CD4-positive, alpha-beta T cell treated with Interleukin-4 for 4 hours (primary cell): ENCODE measurements around the gene MSMO1.
"Not testable (repeated sequence)": the region's sequence is repeated elsewhere in the genome, so short reads cannot be mapped to it uniquely, and the experiment has no call there.

Experiments
- DNase-seq: peaks from one replicate; pipeline ENCODE4 v3.0.0-alpha.2; 2020

MSMO1 gene

GRCh38 chr4:165325732-165326512 lies 1.5 kb upstream of the MSMO1 start:
- peak; percentile 12 for DNase-seq

GRCh38 chr4:165326831-165327210 lies 648 bp upstream of the MSMO1 start:
- peak; percentile 24 for DNase-seq

GRCh38 chr4:165328101-165328425 lies 594 bp downstream of the MSMO1 start:
- DNase-seq = no peak

DNA sequence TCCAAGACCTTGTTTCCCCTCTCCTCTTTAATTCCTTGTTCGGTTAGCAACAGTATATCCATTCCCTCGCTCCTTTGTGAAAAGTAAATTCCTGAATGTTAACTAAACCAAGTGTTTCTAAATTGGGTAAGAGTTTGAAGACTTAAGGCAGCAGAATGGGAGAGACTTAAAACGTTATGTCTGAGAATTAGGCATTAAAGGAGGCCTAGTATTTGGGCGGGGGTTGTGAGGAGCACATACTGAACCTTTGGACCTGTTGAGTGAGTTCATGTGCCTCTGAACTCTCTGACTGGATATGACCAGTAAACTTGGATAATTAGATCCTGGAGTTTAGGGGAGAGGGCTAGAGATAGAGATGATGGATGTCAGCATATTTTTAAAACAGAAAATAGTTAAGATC lies 1.2 kb downstream of the MSMO1 start:
- no peak for DNase-seq

GRCh38 chr4:165330071-165330470 lies 2.6 kb downstream of the MSMO1 start:
- DNase-seq = no peak

GRCh38 chr4:165330666-165331065 lies 3.2 kb downstream of the MSMO1 start:
- no peak for DNase-seq

DNA sequence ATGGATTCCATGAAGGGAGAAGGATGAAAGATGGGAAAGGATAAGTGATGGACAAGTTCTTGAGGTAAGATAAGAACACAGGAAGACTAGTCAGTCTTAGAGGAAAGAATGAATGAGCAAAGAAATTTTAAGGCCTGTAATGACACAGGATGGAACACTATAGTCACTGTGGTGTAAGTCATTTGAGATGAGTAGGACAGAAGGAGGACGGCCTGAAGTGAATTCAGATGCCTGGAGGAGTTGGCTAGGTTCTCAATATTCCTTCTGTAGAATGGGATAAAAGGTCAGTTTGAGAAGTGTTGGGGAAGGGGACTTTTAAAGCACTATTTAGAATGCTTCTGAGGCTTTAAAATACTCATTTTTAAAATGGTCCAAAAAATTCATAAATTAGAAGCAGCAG lies 3.9 kb downstream of the MSMO1 start:
- no peak for DNase-seq

DNA sequence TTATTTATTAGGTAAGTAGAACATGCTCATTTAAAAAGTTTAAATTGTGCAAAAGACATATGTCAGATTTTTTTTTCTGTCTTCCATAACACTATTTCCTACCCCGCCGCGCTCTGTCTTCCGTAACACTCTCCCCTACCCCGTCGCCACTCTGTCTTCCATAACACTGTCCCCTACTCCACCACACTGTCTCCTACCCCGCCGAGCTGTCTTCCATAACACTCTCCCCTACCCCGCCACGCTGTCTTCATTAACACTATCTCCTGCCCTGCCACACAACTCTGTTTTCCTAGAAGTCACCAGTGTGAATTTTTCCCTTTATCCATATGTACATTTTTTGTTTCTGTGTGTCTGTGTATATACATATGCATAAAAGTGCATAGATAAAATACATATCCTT lies 4.4 kb downstream of the MSMO1 start:
- DNase-seq = no peak

- no peak for DNase-seq
These were observed 5.0 kb downstream of the MSMO1 start for GRCh38 chr4:165332502-165332901.

DNA sequence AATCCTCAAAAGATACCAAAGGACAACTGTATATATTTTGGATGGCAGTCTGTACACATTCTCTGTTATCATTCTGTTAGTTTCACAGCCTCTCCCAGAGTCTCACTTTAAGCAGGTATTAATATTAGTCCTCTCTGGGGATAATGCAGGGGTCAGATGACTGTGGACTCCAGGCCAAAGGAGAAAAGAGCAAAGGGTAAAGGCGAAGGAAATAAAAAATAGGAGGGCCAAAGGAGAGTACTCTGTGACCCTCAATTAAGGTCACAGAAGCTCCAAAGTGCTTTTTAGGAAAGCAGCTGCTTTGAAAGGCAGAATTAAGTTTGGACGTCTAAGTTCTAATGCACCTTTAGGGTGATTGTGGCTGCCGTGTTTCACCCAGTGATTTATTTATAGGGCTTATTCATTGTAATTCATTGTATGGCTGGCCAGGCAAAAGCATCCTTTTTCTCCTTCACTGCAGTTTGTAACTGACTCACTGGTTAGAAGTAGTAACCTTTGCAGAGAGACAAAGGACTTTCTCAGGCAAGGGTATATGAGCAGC lies 7.8 kb downstream of the MSMO1 start:
- no peak for DNase-seq

DNA sequence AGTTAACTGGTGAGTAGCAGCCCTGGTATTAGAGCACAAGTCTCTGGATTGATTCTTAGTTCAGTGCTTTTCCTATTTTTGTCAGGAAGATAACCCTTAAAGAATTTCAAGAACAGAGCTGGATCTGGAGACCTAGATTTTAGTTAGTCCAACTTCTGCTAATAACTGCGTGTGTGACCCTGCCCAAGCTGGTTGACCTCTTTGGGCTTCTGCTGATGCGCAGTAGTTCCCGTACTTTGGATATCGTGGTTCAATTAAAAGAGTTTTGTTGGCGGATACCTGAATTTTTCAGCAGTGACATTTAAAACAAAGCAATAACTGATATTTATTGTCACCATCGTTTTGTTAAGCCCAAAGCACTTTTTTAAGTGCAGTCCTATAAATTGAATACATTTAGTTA lies 9.3 kb downstream of the MSMO1 start:
- DNase-seq = no peak

DNA sequence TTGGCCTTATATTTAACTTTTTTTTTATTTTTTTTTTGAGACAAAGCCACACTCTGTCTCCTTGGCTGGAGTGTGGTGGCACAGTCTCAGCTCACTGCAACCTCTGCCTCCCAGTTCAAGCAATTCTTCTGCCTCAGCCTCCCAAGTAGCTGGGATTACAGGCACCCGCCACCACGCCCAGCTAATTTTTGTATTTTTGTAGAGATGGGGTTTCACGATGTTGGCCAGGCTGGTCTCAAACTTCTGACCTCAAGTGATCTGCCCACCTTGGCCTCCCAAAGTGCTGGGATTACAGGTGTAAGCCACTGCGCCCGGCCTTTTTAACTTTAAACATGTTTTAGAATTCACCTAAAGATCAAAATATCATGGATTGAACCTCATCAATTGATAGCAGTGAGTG lies 14.9 kb downstream of the MSMO1 start:
- DNase-seq = not testable (repeated sequence)

GRCh38 chr4:165343353-165344191 lies 16.1 kb downstream of the MSMO1 start:
- DNase-seq = no peak

GRCh38 chr4:165345666-165346417 lies 18.4 kb downstream of the MSMO1 start:
- no peak for DNase-seq

- DNase-seq = no peak
These were observed 20.4 kb downstream of the MSMO1 start for GRCh38 chr4:165347647-165348569.

GRCh38 chr4:165351359-165352130 lies 24.1 kb downstream of the MSMO1 start:
- no peak for DNase-seq

- DNase-seq = no peak
These were observed 28.4 kb downstream of the MSMO1 start for GRCh38 chr4:165355900-165356300.

DNA sequence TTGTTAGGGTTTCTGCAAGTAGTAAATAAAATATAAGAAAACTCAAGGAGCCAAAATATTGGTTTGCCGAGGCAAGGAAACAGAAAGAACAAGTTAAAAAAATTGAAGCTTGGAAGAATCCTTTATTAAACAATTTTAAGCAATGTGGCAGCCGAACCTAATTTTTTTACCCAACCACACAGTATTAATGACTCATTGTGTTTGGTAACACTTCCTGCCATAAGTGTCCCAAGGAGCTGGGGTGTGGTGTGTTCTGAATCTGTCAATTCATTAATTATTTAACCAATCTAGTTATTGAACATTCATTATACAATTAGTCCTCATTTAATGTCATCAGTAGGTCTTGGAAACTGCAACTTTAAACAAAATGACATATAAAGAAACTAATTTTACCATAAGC lies 32.0 kb downstream of the MSMO1 start:
- DNase-seq = no peak

- no peak for DNase-seq
These were observed 32.7 kb downstream of the MSMO1 start for GRCh38 chr4:165360041-165360695.

DNA sequence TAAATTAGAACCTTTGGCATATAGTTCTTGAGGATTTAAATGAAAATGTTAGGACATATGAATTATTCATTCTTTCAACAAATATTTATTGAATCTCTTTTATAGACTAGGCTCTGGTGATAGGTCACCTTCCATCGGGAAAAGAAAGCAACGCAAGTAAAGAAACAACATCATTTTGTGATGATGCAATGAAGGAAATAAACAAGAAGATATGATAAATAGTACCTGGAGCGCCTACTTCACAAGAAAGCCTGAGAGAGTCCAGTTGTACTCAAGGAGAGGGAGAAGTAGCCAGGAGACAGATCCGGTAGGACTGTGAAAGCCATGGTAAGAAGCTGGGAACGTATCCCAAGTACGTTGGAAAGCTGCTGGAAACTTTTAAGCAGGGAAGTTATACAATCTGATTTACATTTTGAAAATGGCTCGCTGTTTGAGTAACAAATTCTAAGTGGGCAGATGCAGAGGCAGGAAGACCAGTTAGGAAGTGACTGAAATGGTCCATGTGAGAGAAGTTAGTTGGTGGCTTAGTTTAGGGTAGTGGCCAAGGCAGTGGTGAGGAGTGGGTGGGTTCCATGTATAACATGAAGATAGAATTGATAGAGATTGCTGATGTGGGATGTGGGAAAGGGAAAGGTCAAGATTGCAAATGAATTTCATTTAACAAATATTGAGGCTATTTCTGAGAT lies 33.7 kb downstream of the MSMO1 start:
- no peak for DNase-seq
